HepG2 (cell line): Measurements from ENCODE around the gene MAFF. TPM values are rescaled to one million over a fixed set of nuclear protein-coding genes. Genes with fewer than 3 reads are reported as not detected.

ENCODE experiments used
- ATAC-seq: fragments of 200-7000 bp; cut with Tn5 transposase; 3 replicates; pipeline ENCODE4 v1.9.1; 2020; ENCODE audit warnings: mild to moderate bottlenecking, moderate library complexity
- BruUV-seq: library from RNA; stranded (reverse); fragments of 400-500 nt; replicated peaks from 2 replicates; lab custom pipeline; 2021; lab: Mats Ljungman, UMichigan
- CTCF ChIA-PET: fragments of 300-600 bp; formaldehyde crosslinking; extraction: SDS; loops from one replicate; lab custom pipeline; 2021; ENCODE audit warnings: low total read pairs, inconsistent platforms, low intra/inter-chr PET ratio; lab: Yijun Ruan, JAX
- POLR2A ChIA-PET: fragments of 350-600 bp; sonication (Branson Sonifier 250); formaldehyde crosslinking; loops from one replicate; lab custom pipeline; 2020; ENCODE audit warnings: antibody characterized with exemption, inconsistent platforms; lab: Yijun Ruan, JAX
- DNase-seq: peaks from one replicate; pipeline ENCODE4 v3.0.0-alpha.2; 2015; ENCODE audit warnings: low spot score
- FAIRE-seq: peaks from 3 replicates; lab custom pipeline; 2011; peaks lifted over from hg19 to GRCh38; lab: Jason Lieb, UNC
- H2AFZ ChIP-seq: one replicate; pipeline ENCODE4 v1.6.1; 2011; ENCODE audit warnings: low read length, inconsistent platforms
- H3K27ac ChIP-seq: fragments of 300-600 bp; 3 replicates; pipeline ENCODE4 v1.8.0; 2011; ENCODE audit warnings: mixed run types, mild to moderate bottlenecking, mixed read lengths, low read length, inconsistent platforms; ENCODE audit not compliant: insufficient read depth; ENCODE audit errors: extremely low read length
- H3K27me3 ChIP-seq, 2 experiments: fragments of 200-600 bp in 1 of 2; 2 replicates in 1 of 2; 3 replicates in 1 of 2; pipeline versions ENCODE4 v1.6.0 to v1.8.0; 2011; ENCODE audit warnings: low read length in 2 of 2, mild to moderate bottlenecking in 2 of 2, moderate library complexity in 2 of 2, inconsistent platforms in 1 of 2; ENCODE audit not compliant: insufficient read depth in 2 of 2, control insufficient read depth in 1 of 2
- H3K36me3 ChIP-seq, 2 experiments: fragments of 200-600 bp in 1 of 2; replicated peaks in 1 of 2; 2 replicates in 1 of 2; 3 replicates in 1 of 2; pipeline versions ENCODE4 v1.5.1 to v1.8.0; 2011; ENCODE audit warnings: low read length in 2 of 2, inconsistent platforms in 1 of 2; ENCODE audit not compliant: insufficient read depth in 2 of 2, control insufficient read depth in 1 of 2
- H3K4me1 ChIP-seq: 2 replicates; pipeline ENCODE4 v1.5.1; 2012; ENCODE audit warnings: low read length, inconsistent platforms; ENCODE audit not compliant: insufficient read depth
- H3K4me2 ChIP-seq: 2 replicates; pipeline ENCODE4 v1.6.0; 2011; ENCODE audit warnings: low read depth, low read length, inconsistent platforms
- H3K4me3 ChIP-seq, 3 experiments: fragments of 200-600 bp in 1 of 3; sonication (generic), shearing (Covaris generic) in 1 of 3; replicated peaks in 1 of 3; 2 replicates each; pipeline ENCODE4 v1.5.1; 2011 to 2016; ENCODE audit warnings: low read length in 3 of 3, inconsistent platforms in 2 of 3, low read depth in 2 of 3, mild to moderate bottlenecking in 2 of 3, control low read depth in 1 of 3, mixed read lengths in 1 of 3; ENCODE audit not compliant: insufficient read depth in 1 of 3
- H3K79me2 ChIP-seq: one replicate; pipeline ENCODE4 v1.6.1; 2011; ENCODE audit warnings: low read length, inconsistent platforms; ENCODE audit not compliant: insufficient read depth
- H3K9ac ChIP-seq: 2 replicates; pipeline ENCODE4 v1.6.0; 2011; ENCODE audit warnings: mild to moderate bottlenecking, low read depth, low read length, inconsistent platforms; ENCODE audit not compliant: insufficient read depth
- H3K9me3 ChIP-seq: 2 replicates; pipeline ENCODE4 v1.5.1; 2012; ENCODE audit warnings: mild to moderate bottlenecking, low read length
- H4K20me1 ChIP-seq: 2 replicates; pipeline ENCODE4 v1.6.0; 2011; ENCODE audit warnings: inconsistent platforms, mild to moderate bottlenecking, low read length, moderate library complexity; ENCODE audit not compliant: insufficient read depth
- AGO1 ChIP-seq: fragments of 200-400 bp; formaldehyde crosslinking; IDR thresholded peaks from 2 replicates; pipeline ENCODE4 v1.6.1; 2017; ENCODE audit warnings: mild to moderate bottlenecking, low read depth, low read length, moderate library complexity; ENCODE audit not compliant: poor library complexity, severe bottlenecking
- AGO2 ChIP-seq: fragments of 200-400 bp; formaldehyde crosslinking; optimal IDR thresholded peaks from 2 replicates; pipeline ENCODE3; 2017; ENCODE audit warnings: mild to moderate bottlenecking, low read depth, low read length, moderate library complexity
- ATM ChIP-seq: fragments of 450-650 bp; IDR thresholded peaks from 2 replicates; pipeline ENCODE4 v1.7.1; 2017; ENCODE audit warnings: mild to moderate bottlenecking, borderline replicate concordance
- BRCA1 ChIP-seq: sonication (generic); formaldehyde crosslinking; IDR thresholded peaks from 2 replicates; pipeline ENCODE4 v1.4.0; 2020; ENCODE audit warnings: missing genetic modification reagents
- CEBPG ChIP-seq: IDR thresholded peaks from 2 replicates; pipeline ENCODE4 v1.6.1; 2016
- EP300 ChIP-seq, 3 experiments: sonication (generic) in 1 of 3; formaldehyde crosslinking in 1 of 3; IDR thresholded peaks; 2 replicates each; pipeline versions ENCODE4 v1.5.1 to v1.6.1; 2011 to 2020; ENCODE audit warnings: low read depth in 2 of 3, low read length in 2 of 3, borderline replicate concordance in 1 of 3, improper control_type of control experiment in 1 of 3, mild to moderate bottlenecking in 1 of 3, missing genetic modification reagents in 1 of 3, moderate library complexity in 1 of 3
- NFE2L1 ChIP-seq: sonication (generic); formaldehyde crosslinking; IDR thresholded peaks from 2 replicates; pipeline ENCODE4 v1.4.0; 2020; ENCODE audit warnings: missing genetic modification reagents, mild to moderate bottlenecking, borderline replicate concordance
- NR2C2 ChIP-seq: sonication (generic); formaldehyde crosslinking; IDR thresholded peaks from 2 replicates; pipeline ENCODE4 v1.4.0; 2020; ENCODE audit warnings: missing genetic modification reagents, mild to moderate bottlenecking, moderate library complexity, borderline replicate concordance
- POLR2AphosphoS2 ChIP-seq: IDR thresholded peaks from 2 replicates; pipeline ENCODE4 v1.6.1; 2011; ENCODE audit warnings: low read depth, low read length, improper control_type of control experiment
- SALL1 ChIP-seq: sonication (generic); formaldehyde crosslinking; IDR thresholded peaks from 2 replicates; pipeline ENCODE4 v1.8.0; 2022; ENCODE audit warnings: mild to moderate bottlenecking, missing genetic modification reagents
- ZBTB42 ChIP-seq: sonication (generic); formaldehyde crosslinking; IDR thresholded peaks from 2 replicates; pipeline ENCODE4 v1.5.0; 2020; ENCODE audit warnings: mild to moderate bottlenecking, missing genetic modification reagents
- ZFYVE20 ChIP-seq: sonication (generic); formaldehyde crosslinking; IDR thresholded peaks from 2 replicates; pipeline ENCODE4 v1.8.0; 2023; ENCODE audit warnings: low read depth, mild to moderate bottlenecking, moderate library complexity, missing genetic modification reagents, borderline replicate concordance
- ZNF512B ChIP-seq: sonication (generic); formaldehyde crosslinking; IDR thresholded peaks from 2 replicates; pipeline ENCODE4 v1.5.1; 2020; ENCODE audit warnings: missing genetic modification reagents, mild to moderate bottlenecking, borderline replicate concordance
- ZNF550 ChIP-seq: sonication (generic); formaldehyde crosslinking; IDR thresholded peaks from 2 replicates; pipeline ENCODE4 v1.4.0; 2020; ENCODE audit warnings: mild to moderate bottlenecking, missing genetic modification reagents, borderline replicate concordance
- ZNF841 ChIP-seq: sonication (generic); formaldehyde crosslinking; IDR thresholded peaks from 2 replicates; pipeline ENCODE4 v1.8.1; 2023; ENCODE audit warnings: missing genetic modification reagents, borderline replicate concordance
- WGBS: methylation state at CpG from one replicate; pipeline ENCODE4 v1.1.6; 2017; ENCODE audit warnings: low lambda C conversion rate; 5-methylcytosine and 5-hydroxymethylcytosine counted together
- in situ Hi-C: cut with HindIII; loops from 2 replicates; pipeline ENCODE4 v1.10.0; 2017; ENCODE audit warnings: low pct_unique_long_range_greater_than_20kb; ENCODE audit not compliant: extremely low pct_ligation_motif_present
- intact Hi-C: fragments of 100-400 bp; cut with micrococcal nuclease; formaldehyde crosslinking; loops from one replicate; pipeline ENCODE4 v1.10.0; 2022; ENCODE audit not compliant: unreplicated experiment
- polyA plus RNA-seq, 8 experiments: library from polyadenylated mRNA; depleted of rRNA in 3 of 8; stranded (reverse) in 7 of 8; unstranded in 1 of 8; fragments of >200 nt; fragmentation: Illumina TruSeq in 4 of 8; extraction: Trizol in 4 of 8; gene quantifications; 2 replicates each; pipeline versions ENCODE4 v1.2.1 to v1.2.3, GENCODE V29; 2011 to 2016; ENCODE audit warnings: low read depth in 4 of 8, missing spikeins in 1 of 8, mixed read lengths in 1 of 8; ENCODE audit not compliant: insufficient read depth in 1 of 8
- total RNA-seq, 5 experiments: library from RNA; depleted of rRNA; stranded (reverse); fragments of >200 nt; fragmentation: Illumina TruSeq; extraction: Trizol; gene quantifications; 2 replicates each; pipeline ENCODE4 v1.2.3, GENCODE V29; 2016; ENCODE audit warnings: low read depth in 1 of 5

Gene MAFF
- total and polyA plus RNA-seq, 2 of the 13 experiments (the other 11 are each of a cell fraction or from before 2014, with no cell fraction given), result 5.4 to 14.3 TPM

- no peak overlapping the region for H2AFZ ChIP-seq
- H4K20me1 ChIP-seq, result peaks cover 37% of the 10 kb centered on the region; the same call in 1 of the 2 replicates
- no peak for DNase-seq
- FAIRE-seq, result no peak
- no peak overlapping the region for H3K9ac ChIP-seq
- POLR2A ChIA-PET, result interaction anchor here (1.0 kb wide), 1 partner anchor 13 kb away, joined by 3 read pairs; the partner anchor contains the start of gene MAFF
- no peaks in the 10 kb centered on the region for H3K27me3 ChIP-seq
- in situ Hi-C loops, result no loop called here
- H3K4me3 ChIP-seq, result no peak overlapping the region
- no peak for ATAC-seq
- H3K27ac ChIP-seq, result no peak overlapping the region
- peaks cover 1 to 20% of the 10 kb centered on the region in 2 experiments; a peak in 4 of 5 replicates for H3K36me3 ChIP-seq
- 97% methylated on average over 81 of the region's 81 CpGs for WGBS
- peaks cover 21% of the 10 kb centered on the region for H3K79me2 ChIP-seq
- TF ChIP-seq AGO1, result peak; percentile 62
- no peak for TF ChIP-seq ZNF512B (CRISPR knock-in tag)
- no peak for TF ChIP-seq ZBTB42 (CRISPR knock-in tag)
- no peak for TF ChIP-seq ZFYVE20 (CRISPR knock-in tag)
- TF ChIP-seq ATM, result no peak
- peak; percentile 9; the same call in 1 of the 2 replicates for TF ChIP-seq POLR2AphosphoS2
- peak; percentile 41 for TF ChIP-seq AGO2
- no peak for TF ChIP-seq BRCA1 (CRISPR knock-in tag)
- TF ChIP-seq NR2C2 (CRISPR knock-in tag), result no peak
- TF ChIP-seq ZNF841 (CRISPR knock-in tag), result no peak
- no peak for TF ChIP-seq EP300 (IDR thresholded peaks at IDR 0.05; ENCODE audit: low read depth in 2 of 2, low read length in 2 of 2)
- TF ChIP-seq EP300 (CRISPR knock-in tag; IDR thresholded peaks at IDR 0.05; ENCODE audit: borderline replicate concordance), result no peak
- no peak for TF ChIP-seq CEBPG (CRISPR knock-in tag)
- no peak for TF ChIP-seq ZNF550 (CRISPR knock-in tag)
- TF ChIP-seq NFE2L1 (CRISPR knock-in tag), result no peak
- TF ChIP-seq SALL1 (CRISPR knock-in tag), result no peak
- TF ChIP-seq, all 625 proteins: peak for 3
- CTCF ChIA-PET, result no interaction called here
- intact Hi-C loops, result no loop called here
- H3K4me1 ChIP-seq, result peaks cover 41% of the 10 kb centered on the region
- H3K4me2 ChIP-seq, result no peak overlapping the region
- H3K9me3 ChIP-seq, result no peaks in the 10 kb centered on the region
- BruUV-seq, result no TSS peak
Measured at GRCh38 chr22:38214302-38215056, 12.7 kb downstream of the MAFF start.
